NK-92 treated with Interleukin-12 subunit alpha and Interleukin-12 subunit beta, amount 100 ng/mL, for 24 hours (cell line): Measurements from ENCODE around the gene GTPBP2.
"Not testable (repeated sequence)": the region's sequence is repeated elsewhere in the genome, so short reads cannot be mapped to it uniquely, and the experiment has no call there.

Experiments used
- DNase-seq: peaks from one replicate; lab custom pipeline; 2025; lab: John Stamatoyannopoulos, UW

Gene GTPBP2, protein sequence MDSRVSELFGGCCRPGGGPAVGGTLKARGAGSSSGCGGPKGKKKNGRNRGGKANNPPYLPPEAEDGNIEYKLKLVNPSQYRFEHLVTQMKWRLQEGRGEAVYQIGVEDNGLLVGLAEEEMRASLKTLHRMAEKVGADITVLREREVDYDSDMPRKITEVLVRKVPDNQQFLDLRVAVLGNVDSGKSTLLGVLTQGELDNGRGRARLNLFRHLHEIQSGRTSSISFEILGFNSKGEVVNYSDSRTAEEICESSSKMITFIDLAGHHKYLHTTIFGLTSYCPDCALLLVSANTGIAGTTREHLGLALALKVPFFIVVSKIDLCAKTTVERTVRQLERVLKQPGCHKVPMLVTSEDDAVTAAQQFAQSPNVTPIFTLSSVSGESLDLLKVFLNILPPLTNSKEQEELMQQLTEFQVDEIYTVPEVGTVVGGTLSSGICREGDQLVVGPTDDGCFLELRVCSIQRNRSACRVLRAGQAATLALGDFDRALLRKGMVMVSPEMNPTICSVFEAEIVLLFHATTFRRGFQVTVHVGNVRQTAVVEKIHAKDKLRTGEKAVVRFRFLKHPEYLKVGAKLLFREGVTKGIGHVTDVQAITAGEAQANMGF

DNA sequence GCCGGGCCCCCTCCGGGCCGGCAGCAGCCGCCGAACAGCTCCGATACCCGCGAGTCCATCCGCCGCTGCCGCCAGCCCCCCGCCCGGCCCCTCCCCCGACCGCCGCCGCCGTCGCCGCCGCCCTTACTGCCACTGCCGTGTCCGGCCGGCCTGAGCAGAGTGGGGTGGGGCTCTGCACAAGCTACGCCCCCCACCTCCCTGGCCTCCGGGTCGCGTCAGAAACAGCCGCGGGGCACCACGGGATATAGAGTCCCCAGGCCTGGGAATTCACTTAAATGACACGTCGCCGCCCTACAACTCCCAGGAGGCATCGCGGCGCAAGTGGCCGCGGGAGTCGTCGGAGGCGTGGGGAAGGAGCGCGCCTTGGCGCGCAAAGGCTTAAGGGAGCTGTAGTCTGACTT, at the start of gene GTPBP2:
Gene GTPBP2 (minus strand): TSS at position 161 of the 401 bp plus-strand sequence. CDS start 102 bp downstream, at position 59.
- peak; percentile 96 for DNase-seq

DNA sequence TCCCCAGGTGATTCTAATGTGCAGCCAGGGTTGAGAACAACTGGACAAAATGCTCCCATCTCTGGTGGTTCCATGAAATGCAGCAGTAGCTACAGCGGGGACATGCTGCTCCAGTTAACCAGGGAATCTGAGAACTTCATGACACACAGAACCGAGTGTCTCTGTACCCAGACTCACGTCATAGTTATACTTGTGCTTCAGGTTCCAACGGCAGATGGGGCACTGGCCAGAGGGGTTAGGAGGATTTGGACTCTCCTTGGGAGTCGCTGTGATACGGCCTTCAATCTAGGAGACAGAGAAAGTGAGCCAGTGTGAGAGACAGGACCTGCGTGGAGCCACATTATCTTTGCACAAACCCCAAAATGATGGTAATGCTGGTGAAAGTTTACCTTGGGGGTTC, 49.3 kb upstream of the GTPBP2 start:
- no peak for DNase-seq

DNA sequence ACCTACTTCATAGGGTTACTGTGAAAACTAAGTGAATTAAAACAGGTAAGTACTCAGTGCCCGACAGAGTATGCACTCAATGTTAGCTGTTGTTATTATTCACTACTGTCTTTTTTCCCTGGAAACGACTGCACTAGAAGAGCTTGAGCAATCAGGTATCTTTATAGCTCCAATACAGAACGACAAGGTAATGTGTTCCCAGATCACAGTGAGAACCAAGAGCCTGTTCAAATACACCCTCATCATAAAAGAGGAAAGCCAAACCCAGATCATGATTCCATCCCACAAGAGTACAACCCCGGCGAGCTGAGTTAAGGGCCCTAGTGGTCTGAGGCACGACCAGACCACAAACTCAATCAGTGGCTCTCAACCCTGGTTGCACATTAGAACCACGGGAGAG, 48.7 kb upstream of the GTPBP2 start:
- no peak for DNase-seq

DNA sequence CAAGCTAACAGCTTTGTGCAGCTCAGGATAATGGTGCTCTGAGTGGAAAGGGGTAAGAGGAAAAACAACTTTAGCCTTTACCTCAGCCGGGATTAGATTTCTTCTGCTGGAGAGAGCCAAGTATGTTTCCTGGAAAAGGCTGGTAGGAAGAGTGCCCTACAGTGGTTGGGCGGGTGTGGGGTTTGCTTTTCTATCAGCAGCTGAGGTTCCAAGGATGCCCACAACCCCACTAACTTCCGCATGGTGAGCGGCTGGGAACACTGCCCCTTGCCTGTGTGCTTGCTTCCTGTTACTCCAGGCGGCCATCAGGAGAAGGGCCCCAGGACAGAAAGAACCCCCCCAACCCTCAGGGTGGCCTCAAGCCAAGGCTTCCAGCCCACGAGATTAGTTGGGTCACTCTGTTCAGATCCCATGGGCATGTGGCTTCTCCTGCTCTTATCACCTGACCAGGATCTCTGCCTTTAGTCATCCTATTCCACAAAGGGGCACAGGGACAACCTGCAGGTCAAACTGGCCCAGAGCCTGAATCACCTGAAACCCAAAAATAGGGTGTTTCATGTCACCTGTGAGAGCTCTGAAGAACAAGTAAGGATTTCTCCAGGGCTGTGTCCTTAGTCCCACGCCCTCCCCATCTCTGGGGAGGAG, 48.0 kb upstream of the GTPBP2 start:
- no peak for DNase-seq

DNA sequence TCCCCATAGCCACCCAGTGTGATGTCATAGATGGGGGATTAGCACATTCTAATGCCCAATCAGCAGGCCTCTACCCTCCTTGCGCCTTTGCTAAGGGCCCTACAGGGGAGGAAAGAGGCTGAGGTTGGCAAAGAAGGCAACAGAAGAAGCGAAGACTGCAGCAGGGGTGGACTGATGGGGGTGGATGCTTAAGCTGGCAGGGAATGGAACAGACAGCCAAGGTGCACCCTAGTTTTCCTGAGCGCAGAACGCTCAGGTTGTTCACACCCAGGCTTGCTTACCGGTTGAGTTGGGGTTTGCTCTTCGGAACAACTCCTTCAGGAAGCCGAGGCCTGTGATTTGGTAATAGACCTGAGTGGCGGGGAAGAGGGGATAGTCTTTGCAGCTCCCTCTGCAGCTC, 45.9 kb upstream of the GTPBP2 start:
- DNase-seq: no peak

DNA sequence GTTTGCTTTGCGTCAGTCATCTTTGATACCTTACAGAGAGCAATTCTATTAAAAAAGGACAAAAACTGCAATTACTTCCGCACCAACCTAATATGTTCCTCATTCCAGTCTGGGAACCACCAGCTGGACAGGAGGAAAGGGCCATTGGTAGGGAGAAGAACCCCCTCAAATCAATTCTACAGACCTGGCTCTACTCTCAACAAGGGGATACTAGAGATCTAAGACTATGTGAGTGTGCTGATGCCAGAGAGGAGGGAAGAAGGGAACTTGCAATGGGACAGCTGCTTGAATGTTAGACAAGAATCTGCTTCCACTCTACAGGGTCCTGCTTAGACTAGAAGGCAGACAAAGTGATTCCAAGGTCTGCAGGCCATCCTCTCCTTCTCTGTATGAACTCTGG, 45.2 kb upstream of the GTPBP2 start:
- DNase-seq: no peak

DNA sequence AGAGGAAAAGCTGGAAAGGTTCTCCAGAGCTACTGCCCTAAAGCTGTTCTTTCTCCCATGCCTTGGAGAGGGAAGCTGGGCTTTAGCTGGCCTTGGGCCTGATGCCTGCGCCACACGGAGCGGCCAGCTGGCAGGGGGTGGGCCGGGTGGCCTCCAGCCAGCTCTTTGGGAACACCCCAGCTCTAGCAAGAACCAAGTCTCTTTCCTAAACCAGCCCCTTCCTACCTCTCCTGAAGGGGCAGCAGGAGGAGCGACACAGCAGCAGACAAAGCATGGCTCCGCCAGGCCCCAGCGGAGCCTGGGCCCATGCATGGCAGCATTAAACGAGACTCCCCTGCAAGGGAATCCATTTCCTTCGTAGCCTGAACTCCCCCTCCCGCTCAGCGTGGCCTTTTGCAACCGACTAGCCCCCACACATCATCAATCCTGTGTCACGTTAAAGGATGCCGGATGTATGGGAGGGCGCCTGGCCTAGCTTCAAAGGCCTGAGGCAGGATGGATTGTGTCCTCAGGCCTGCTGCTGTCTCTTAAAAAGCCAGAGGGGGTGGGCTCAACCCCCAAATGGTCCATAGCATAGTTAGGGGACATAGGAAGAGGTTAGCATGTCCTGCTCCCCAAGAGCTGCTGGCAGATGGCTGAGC, 44.5 kb upstream of the GTPBP2 start:
- no peak for DNase-seq

DNA sequence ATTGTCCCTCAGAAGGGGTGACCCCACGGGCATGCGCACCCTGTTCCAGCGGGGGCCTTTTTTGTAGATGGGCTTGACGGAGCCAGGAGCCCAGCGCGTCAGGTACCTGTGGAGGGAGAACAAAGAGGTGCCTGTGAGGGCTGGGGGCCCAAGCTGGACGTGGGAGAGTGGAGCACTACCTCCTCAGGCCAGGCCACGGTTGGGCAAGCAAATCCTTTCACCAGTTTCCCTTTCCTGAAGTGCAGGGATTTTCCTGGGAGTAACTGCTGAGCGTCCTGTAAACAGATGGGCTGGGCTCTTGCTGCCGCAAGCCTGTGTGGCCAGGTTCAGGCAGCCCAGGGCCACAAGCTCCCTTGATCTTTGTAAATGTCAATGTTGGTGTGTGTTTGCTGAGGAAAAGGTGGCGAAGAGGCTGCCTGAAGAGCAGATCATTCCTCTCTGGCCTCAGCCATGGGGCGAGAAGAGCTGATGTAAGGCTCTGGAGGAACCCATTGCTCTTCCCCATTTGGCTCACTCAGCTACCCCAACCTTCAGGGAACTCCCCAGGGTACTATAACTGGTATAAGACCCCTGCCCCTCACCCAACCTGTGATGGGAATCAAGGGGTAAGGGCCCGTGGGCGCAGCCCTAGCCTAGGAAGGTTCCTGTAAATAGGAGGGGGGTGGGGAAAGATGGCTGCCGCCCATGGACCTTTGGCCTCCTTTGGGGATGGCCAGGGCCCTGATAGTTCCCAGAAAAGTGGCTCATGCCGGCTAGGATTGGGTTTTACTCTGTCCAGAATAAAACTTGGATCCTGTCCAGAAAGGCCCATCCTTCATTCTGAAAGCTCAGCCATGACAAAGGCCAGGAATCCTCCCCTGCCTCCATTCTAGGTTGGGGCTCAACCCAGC, 43.0 kb upstream of the GTPBP2 start:
- DNase-seq: no peak

DNA sequence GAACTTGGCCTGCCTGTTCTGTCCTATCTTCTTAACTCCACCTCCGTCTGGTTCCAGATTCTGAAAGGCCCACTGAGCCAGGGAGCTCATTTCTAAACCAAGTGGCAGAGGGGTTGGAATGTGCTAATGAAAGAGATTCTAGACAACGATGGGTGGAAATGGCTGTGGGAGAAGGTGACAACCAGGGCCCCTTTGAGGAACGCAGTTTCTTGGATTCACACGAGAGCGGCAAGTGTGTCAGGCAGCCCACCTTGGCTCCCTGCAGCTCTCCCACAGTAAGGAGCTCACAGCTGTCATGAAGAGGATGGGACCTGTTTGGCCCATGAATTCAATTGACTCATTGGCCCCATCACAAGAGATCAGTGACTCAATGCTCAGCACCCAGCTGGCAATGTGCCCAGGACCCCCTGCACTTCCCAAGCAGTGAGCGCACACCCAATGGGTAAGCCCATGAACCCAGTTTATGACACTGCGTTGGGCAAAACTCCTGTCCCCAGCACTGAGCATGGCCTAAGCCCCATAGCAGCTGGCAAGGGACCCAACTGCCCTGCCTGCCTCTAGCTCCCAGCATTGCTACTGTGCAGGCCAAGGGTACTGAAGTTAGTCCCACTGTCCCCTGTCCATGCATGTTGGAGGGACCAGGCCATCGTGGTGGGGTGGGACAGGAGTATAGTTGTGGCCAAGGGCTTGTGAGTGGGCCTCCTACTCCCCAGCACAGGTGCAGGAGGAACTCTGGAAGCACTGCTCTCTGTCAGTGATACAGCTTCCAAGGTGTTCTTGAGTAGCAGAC, 42.1 kb upstream of the GTPBP2 start:
- no peak for DNase-seq

DNA sequence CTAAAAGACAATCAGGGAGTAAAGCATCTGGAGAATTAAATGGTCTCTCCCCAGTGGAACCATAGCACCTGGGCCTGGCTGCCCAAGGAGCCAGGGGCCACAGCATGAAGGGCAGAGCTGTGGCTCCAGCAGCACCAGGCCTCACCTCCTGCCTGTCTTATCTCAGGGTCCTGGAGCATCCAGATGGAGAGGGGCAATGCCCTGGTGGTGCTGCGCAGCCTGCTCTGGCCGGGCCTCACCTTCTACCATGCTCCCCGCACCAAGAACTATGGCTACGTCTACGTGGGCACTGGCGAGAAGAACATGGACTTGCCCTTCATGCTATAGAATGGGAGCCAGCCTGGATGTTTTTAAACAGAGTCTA, 41.5 kb upstream of the GTPBP2 start:
- DNase-seq: no peak

DNA sequence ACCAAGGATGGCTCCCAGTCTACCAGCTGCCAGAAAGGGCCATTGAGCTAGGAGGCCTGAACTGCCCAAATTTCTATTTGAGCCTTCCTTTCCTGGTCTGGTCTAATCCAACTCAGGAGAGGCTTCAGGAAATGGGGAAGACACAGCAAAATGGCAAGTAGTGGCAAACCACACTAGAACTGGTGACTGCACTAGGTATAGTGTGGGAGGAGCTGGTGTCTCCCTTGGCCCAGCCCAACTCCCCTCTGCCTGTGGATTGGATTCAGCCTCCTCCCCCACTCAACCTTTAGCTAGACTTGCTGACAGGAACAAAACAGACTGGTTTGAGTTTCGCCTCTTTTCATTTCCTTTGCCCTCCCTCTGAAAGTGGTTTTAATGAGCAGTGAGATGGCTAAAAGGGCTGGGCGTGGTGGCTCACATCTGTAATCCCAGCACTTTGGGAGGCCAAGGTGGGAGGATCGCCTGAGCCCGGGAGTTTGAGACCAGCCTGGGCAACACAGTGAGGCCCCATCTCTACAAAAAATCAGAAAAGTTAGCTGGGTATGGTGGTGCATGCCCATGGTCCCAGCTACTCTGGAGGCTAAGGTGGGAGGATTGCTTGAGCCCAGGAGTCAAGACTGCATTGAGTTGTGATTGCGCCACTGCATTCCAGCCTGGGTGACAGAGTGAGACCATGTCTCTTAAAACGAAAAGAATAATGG, 41.0 kb upstream of the GTPBP2 start:
- DNase-seq: no peak

DNA sequence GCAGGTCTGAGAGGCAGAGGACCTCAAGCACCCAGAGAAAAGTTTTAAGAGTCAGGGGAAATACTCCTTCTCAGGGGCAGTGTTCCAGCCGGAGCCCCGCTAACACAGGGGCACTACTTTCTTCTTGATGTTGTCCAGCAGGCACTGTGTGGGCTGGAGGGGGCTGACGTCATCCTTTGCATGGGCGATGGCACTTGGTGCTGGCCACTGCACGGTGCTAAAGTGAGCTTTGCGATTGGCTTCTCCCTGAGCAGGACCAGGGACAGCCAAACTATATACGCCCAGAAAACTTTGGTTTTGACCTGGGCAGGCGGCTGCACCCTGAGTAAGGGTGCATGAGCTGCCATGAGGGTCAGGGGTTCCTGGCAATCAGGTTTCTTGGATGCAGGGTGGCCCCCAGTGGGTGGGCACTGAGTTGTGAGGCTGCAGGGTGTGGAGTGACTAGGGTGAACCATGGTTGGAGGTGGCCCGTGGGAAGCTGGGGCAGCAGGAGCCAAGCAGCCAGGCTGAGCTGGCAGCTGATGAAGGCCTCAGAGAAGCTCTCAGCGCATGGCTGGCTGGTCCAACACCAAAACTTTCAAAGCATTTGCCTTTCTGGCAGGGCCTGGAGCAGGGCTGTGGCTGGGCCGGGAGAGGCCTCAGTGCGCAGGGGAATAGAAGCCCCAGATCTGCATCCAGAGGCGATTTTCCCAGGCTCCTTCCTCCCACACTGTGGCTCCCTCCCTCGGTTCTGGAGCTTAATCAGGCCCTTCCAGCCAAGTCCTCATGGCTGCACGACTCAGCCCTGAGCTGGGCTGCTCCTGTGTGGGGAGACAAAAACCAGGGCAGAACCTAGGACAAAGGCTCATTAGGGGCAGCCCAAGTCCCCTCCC, 40.2 kb upstream of the GTPBP2 start:
- DNase-seq: no peak

DNA sequence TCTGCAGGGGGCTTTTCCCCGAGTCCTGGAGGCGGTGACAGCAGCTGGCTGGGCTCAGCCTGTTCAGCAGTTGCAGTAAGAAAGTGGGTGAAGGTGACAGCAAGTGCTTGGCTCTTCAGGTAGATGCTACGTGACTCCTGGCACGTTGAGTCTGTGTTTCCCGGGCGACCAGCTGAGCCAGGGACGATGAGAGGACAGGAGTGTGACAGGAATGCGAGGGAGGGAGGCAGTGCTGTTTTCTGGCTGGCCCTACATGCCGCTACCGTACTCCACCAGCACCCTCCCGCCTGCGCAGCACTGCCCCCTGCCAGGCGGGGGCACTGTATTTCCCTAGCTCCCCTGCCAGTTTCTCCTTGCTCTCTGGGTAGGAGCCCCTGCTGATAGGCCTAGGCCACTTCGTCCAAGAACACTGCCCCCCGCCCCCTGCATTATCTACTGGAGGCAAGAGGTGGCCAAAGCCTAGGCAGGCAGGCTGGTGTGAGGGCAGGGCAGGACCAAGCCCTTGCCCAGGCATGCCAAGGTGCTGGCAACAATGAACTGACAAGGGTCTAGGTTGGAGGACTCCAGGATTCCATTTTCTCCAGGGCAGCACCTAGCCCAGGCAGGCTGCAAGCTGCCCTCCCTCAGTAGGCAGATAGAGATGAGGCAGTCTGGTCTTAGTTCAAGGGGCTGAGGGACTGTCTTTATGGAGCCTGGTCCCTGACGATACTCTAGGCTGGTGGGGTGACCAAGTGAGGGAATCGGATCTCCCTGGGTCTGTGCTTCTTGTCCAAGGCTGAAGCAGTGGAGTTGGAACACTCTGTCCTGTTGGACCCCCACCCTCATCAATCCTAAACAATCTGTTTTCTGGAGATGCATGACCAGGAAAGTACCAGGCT, 39.3 kb upstream of the GTPBP2 start:
- no peak for DNase-seq

DNA sequence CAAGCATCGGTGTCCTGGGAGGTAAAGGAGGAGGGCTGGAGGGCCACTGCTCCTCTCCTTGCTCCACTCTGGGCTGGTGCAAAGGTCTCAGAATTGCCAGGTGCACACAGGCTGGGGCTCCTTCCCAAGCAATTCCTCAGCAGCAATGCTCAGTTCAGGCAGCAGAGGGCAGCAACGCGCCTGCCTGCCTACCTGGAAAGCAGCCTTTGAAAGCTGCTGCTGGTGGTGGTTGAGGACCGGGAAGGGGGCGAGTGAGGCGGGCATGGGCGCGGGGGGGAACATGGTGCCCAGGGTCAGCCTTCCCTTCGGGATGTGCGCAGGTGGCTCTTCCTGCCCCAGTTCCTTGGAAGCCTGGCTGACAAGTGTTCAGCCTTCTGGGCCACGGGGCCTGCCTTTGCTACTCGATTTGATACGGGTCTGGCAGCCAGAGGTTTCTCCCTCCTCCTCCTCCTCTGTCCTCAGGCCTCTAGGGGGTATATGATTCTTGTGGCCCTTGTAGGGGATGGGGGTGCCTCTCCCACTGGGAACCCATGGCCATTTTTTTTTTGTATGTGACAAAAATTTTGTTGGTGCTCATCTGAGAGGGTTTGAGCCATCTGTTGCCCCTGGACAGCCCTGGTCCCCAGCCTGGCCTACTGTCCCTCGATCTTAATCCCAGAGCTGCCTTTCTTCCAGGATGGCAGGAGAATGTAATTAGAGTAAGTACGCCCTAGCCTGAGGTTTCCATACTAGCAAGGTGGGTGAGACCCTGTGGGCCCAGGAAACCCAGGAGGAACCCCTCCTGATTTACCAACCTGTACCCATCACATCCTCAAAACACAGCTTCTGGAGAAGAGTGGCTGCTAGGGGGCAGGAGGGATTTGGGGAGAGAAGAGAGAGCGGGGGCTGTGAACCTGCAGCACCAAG, 38.4 kb upstream of the GTPBP2 start:
- peak; percentile 61 for DNase-seq

DNA sequence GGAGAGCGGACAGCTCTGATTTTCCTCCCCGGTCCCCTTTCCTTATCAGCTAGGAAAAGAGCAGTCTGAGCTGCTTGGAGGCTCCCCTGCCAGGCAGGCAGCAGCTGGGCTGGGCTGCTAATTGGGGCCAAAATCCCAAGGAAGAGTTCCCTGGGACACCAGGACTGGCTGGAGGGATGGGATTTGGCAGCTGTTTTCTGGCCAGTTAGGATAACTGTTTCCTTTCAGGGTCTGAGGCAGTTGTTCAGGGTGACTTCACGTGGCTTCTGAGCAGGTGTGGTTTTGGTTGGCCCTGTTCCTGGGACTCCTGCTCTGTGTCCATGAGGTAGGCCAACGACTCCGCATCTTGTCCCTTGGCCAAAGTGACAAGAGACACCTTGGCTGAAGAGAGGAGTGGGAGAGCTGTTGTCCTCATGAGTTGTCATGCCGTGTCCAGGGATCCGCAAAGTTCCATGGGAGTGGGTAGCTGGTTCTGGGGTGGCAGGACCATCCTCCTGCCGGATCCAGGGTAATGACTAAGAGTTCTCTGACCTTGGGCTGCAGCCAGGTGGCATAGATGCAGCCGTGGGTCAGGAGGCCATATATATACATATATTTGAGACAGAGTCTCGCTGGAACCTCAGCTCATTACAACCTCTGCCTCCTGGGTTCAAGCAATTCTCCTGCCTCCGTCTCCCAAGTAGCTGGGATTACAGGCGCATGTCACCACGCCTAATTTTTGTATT, 37.3 kb upstream of the GTPBP2 start:
- DNase-seq: no peak

DNA sequence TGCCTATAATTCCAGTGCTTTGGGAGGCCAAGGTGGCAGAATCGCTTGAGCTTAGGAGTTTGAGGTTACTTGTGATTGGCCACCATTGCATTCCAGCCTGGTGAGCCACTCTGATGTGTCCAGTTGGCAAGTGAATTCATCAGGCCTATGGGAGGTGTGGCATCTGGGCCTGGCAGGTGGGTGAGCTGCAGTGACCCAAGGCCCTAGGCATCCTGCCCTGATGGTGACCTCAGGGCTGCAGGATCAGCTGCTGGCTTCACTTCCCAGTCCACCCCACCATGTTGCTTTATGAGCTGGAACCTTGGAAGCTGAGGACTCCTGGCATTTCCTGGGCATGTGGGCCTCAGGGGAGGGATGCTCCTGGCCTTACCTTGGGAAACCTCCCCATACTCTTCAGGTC, 36.3 kb upstream of the GTPBP2 start:
- DNase-seq: no peak

DNA sequence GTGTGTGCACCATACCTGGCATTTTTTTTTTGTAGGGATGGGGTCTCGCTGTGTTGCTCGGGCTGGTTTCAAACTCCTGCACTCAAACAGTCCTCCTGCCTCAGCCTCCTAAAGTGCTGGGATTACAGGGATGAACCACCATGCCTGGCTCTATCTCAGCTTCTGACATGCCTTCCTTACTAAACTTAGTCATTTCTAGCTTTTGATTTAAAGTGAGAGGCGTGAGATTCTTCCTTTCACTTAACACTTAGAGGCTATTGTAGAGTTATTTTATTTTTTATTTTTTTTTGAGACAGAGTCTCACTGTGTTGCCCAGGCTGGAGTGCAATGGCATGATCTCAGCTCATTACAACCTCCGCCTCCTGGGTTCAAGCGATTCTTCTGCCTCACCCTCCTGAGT, 33.9 kb upstream of the GTPBP2 start:
- not testable (repeated sequence) for DNase-seq
